ENCODE data around the gene SOBP.

Gene SOBP

DNA sequence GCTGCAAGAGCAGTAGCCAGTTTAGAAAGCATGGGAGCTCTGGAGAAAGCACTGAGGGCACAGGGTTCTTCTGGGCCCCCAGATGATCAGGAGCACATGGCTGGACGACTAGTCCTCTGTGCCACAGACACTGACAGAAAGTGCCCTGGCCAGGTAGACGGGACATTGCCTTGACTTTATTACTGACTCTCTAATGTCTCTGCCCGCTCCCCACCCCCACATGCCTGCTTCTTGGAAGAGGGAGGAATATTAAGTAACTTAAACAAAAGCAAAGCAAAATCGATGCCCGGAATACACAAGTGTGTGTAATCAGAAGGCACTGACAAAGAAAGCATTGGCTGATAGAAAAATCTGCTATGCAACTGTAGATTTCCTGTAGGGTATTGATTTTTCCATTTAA, 99.3 kb downstream of the SOBP start:
- no peak for FAIRE-seq

DNA sequence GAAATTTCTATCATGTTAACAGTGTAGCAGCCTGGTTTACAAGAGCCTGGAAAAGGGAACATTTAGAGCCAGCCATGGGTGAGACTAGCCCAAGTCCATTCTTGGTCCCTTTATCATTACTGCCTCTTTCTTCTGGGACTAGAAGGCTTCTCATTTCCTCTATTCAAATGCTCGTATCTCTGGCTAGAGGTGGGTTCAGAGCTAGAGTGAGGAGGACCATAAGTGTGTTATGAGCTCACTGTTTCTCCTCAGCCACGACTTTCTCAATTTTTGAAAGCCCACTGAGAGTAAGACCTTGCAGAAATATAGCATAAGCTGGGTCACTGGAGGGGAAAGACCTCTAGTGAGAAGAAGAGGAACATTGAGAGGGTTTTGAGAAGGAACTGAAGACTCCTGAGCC, 100.0 kb downstream of the SOBP start:
- FAIRE-seq: no peak

DNA sequence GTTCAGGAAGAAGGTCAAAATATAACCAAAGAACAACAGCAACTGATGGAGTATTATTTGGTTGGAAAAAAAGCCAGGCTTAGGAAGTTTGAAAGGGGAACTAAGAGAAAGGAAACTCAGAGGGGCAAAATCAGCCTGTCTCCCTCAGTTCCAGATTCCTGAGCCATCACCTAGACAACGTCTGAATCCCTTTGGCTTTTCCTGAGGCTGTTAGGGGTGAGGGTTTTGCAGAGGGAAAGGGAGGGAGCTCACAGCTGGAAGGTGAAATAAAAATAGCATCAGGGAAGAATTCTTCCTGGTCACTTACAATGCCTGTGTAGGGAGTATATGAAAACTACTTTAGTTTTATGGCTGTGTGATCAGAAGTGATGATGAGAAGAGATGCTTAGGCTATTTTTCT, 100.5 kb downstream of the SOBP start:
- no peak for FAIRE-seq

- no peak for FAIRE-seq
Observed at GRCh38 chr6:107591346-107591745, 101.4 kb downstream of the SOBP start.

- FAIRE-seq: no peak
Observed at GRCh38 chr6:107592806-107593205, 102.9 kb downstream of the SOBP start.

- no peak for FAIRE-seq
Observed at GRCh38 chr6:107594736-107595135, 104.8 kb downstream of the SOBP start.

GRCh38 chr6:107598091-107598490, 108.2 kb downstream of the SOBP start:
- FAIRE-seq: no peak

DNA sequence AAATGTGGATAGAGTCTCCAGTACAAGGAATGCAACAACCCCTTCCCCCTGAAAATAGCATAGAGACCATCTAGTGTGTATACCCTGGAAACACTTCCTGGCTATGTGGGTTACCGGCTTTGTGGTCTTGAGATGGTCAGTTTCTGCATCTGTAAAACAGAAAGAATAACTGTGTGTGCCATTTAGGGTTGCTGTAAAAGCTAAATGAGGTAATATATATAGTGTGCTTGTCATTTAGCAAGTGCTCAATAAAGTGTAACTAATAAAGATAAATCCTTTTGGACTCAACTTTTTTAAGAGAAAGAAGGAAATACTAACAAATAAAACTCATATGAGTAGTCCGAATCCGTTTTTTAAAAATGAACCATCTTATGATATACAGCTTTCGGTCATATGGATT, 109.1 kb downstream of the SOBP start:
- FAIRE-seq: no peak

DNA sequence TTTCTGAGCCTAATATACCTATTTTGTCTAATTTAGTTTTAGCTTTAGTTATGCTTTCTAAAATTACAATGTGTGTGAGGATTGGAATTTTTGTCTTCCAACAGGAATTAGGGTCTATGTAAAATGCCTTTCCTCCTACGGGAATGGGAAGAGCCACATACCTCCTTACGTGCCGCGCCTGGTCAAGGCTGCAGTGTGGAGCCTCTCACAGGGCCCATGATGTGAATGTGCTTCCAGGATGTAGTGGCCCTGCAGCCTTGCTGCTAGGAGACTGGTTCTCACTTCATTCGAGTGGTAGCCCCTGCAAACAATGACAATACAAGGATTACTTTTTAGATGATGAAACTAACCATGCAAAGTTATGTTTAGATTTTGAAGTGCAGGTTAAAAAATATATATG, 110.2 kb downstream of the SOBP start:
- FAIRE-seq: no peak

DNA sequence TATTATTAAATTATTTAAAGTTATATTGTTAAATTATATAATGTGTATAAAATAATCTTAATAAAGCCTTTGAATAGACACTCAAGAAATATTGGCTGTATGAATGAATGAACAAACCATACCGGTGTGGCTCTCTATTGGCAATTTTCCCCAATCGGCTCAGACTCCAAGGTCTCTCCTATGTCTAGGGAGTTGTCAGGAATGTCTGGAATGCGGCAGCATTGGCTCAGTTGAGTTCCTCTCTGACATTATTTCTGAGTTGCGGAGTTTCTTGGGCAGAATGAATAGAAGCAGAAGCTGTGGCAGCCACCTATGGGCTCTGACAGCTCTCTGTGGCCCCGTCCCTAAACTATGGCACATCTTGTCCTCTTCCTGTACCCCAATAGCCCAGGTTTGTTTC, 111.0 kb downstream of the SOBP start:
- FAIRE-seq: no peak

DNA sequence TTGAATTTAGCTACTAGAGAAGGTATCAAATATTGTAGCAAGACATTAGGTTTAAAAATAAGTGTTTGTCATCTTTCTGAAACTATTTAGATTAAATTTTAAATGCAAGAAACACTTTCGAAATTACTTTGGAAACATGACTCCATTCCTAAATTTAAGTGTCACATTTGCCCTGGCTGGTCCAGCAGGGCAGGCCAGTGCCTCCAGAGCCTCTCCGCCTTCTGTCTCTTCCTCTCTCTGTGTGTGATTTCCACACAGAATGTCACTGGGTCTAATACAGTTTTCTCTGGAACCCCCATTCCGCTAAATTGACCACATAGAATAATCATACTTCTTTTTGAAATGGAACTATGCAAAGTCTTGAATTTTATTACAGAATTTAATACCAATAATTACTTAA, 111.5 kb downstream of the SOBP start:
- FAIRE-seq: no peak

- no peak for FAIRE-seq
Observed at GRCh38 chr6:107602321-107603005, 112.5 kb downstream of the SOBP start.

GRCh38 chr6:107603006-107603370, 113.1 kb downstream of the SOBP start:
- FAIRE-seq: no peak

DNA sequence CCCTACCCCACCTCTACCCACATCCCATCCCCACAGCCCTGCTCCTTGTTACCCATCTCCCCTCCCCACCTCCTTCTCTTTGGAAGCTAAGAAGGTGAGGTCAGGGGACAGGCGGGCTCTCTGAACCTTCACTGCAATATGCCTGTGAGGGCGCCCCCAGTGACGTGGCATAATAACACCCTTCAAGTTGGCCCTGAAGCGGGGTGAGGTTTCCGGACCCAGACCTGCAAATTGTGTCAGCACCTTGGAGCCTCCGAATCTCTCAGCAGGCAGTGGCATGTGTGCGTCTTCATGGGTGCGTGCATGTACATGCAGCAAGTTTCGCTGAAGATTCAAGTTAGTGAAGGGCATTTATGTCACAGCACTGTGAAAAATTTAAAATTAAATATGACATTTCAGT, 114.6 kb downstream of the SOBP start:
- FAIRE-seq: no peak

- FAIRE-seq: no peak
Observed at GRCh38 chr6:107606407-107606806, 116.5 kb downstream of the SOBP start.

- FAIRE-seq: no peak
Observed at GRCh38 chr6:107607116-107607515, 117.2 kb downstream of the SOBP start.

- no peak for FAIRE-seq
Observed at GRCh38 chr6:107611094-107611810, 121.3 kb downstream of the SOBP start.

- no peak for FAIRE-seq
Observed at GRCh38 chr6:107612762-107613415, 123.0 kb downstream of the SOBP start.

DNA sequence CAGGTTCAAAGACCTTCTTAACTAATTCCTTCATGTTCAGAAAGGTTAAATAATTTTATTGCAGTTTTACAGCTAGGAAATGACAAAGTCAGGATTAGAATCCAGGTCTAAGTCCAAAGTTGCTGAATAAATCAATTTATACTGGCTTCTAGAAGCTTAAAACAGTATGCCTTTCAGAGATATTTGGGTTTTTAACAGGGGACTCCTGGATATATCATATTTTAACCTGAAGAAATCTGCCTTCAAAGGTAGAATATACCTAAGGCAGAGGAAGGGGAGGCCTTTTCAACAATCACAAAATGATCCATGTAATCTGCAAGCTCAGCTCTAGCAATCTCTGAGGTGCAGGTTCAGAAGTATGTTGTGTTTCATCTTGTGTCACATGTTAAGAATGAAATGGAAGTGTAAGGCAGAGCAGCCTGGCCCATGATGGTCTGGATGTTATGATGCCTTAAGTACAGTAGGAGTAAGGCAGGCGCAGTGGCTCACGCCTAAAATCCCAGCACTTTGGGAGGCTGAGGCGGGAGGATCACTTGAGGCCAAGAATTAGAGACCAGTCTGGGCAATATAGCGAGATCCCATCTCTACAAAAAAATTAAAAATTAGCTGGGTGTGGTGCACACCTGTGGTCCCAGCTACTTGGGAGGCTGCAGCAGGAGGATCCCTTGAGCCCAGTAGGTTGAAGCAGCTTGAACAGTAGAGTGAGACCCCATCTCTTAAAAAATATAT, 123.9 kb downstream of the SOBP start:
- no peak for FAIRE-seq

DNA sequence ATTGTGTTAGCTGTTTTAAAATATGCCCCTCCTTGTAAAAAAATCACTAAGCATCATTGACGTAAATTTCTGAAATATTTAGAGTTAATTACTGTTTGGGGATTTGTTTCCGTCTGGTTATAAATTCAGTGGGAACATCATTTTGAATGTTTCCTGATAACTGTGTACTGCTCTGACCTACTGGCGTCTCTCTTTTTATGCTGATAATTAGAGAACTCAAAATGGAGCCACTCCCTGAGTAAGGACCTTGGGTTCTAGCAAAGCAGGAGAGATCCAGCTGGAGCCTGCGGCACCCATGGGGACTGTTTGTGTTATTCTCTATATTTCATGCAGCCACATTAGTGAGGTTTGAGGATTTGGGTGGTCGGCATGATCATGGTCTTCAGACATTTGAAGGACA, 124.9 kb downstream of the SOBP start:
- FAIRE-seq: no peak

DNA sequence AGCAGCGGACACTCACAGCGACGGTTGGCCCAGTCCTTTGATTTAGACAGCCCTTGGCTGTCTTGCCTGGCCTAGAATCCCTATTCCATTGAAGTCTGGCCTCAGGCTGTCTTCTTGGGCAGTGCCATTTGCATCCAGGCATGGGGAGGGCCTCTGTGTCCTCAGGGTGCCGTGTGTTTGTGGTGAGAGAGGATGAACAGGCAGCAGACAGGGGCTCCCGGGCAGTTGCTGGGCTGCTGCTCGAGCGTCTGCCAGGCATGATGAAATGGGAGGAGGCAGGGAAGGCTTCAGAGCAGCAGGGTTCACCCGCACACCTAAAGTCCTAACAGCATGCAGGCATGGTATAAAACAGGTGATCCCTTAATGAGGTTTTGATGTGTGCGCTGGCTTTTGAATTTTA, 126.9 kb downstream of the SOBP start:
- no peak for FAIRE-seq

DNA sequence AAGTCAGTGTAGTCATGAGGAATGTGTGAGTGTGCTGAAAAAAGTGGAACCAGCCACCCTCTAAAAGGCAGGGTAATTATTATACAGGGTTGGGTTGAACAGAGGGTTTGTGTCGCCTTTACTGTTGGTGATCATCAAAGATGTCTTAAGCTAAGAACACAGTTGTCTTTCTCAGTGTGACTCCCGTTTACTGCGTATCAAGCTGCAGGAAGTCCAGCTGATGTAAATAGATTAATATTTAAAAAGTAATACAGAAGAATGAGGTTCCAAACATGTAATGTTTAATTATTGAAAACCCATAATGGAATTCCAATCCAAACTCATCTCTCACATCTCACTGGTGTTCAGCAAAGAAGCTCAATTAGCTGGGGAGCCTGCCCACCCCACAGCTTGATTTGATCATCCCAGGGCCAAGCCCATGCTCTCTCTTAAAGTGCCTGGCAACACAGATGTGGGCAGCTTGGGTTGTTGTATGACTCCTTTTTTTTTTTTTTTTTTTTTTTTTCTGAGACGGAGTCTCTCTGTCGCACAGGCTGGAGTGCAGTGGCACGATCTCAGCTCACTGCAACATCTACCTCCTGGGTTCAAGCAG, 127.5 kb downstream of the SOBP start:
- FAIRE-seq: no peak

DNA sequence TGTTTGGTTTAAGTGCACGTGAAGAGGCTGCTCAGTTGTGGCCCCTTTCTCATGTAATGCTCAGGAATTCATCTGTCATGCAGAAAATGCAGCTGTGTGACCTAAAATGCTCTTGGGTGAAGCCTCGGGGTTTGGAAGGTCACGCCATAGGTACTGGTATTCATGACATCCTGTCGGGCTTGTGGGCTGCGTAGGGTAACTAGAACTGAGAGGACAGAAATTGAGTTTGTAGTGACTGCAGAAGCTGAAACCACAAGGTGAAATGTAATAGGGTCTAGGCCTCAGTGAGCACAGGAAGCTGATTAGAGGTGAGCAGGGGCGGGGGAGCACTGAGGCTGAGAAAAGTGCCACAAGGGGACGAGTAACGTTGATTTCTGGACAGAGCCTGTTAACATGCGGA, 128.8 kb downstream of the SOBP start:
- no peak for FAIRE-seq

Measured in colon (tissue), 2 donors.